Endothelial cell of umbilical vein (primary cell): ENCODE results near the gene CEACAM7. TPM values are rescaled to one million over a fixed set of nuclear protein-coding genes. Genes with fewer than 3 reads are reported as not detected.

Source experiments
- BruUV-seq: library from RNA; stranded (reverse); fragments of 400-500 nt; replicated peaks from 2 replicates; lab custom pipeline; 2021; lab: Mats Ljungman, UMichigan
- CTCF ChIA-PET: fragments of 300-600, 350-600 bp; sonication (Branson Sonifier 250); formaldehyde crosslinking; loops from one replicate; lab custom pipeline; 2021; ENCODE audit warnings: antibody characterized with exemption, inconsistent platforms; lab: Charles Lee
- POLR2A ChIA-PET: fragments of 300-600, 350-600 bp; sonication (Branson Sonifier 250); formaldehyde crosslinking; loops from one replicate; lab custom pipeline; 2021; ENCODE audit warnings: antibody characterized with exemption, inconsistent platforms; lab: Charles Lee
- DNase-seq: peaks from one replicate; pipeline ENCODE4 v3.0.0-alpha.2; 2011; ENCODE audit warnings: low read depth, low spot score
- FAIRE-seq: peaks from 2 replicates; lab custom pipeline; 2011; peaks lifted over from hg19 to GRCh38; lab: Jason Lieb, UNC
- H2AFZ ChIP-seq: 2 replicates; pipeline ENCODE4 v1.6.0; 2012; ENCODE audit warnings: low read depth, low read length, control low read depth, inconsistent platforms
- H3K27ac ChIP-seq: 2 replicates; pipeline ENCODE4 v1.5.1; 2011; ENCODE audit warnings: low read depth, mild to moderate bottlenecking, control low read depth, low read length, moderate library complexity; ENCODE audit not compliant: insufficient read depth
- H3K27me3 ChIP-seq, 2 experiments: 2 replicates each; pipeline versions ENCODE4 v1.6.0 to v1.6.1; 2011; ENCODE audit warnings: low read length in 2 of 2, mixed read lengths in 1 of 2; ENCODE audit not compliant: control insufficient read depth in 2 of 2, insufficient read depth in 2 of 2
- H3K36me3 ChIP-seq, 2 experiments: 2 replicates in 1 of 2; 3 replicates in 1 of 2; pipeline ENCODE4 v1.5.1; 2011; ENCODE audit warnings: low read length in 2 of 2, mild to moderate bottlenecking in 1 of 2, moderate library complexity in 1 of 2; ENCODE audit not compliant: control insufficient read depth in 2 of 2, insufficient read depth in 2 of 2; ENCODE audit errors: extremely low read depth in 1 of 2
- H3K4me1 ChIP-seq: 3 replicates; pipeline ENCODE4 v1.5.1; 2011; ENCODE audit warnings: mild to moderate bottlenecking, low read length; ENCODE audit not compliant: control insufficient read depth, insufficient read depth; ENCODE audit errors: extremely low read depth
- H3K4me2 ChIP-seq: 2 replicates; pipeline ENCODE4 v1.6.1; 2011; ENCODE audit warnings: low read length, control low read depth, mixed read lengths; ENCODE audit not compliant: insufficient read depth
- H3K4me3 ChIP-seq, 3 experiments: fragments of 200-600 bp in 1 of 3; sonication (generic), shearing (Covaris generic) in 1 of 3; replicated peaks in 1 of 3; 2 replicates each; pipeline ENCODE4 v1.5.1; 2011 to 2016; ENCODE audit warnings: control low read depth in 3 of 3, low read length in 3 of 3, mild to moderate bottlenecking in 2 of 3, inconsistent platforms in 1 of 3, low read depth in 1 of 3, moderate library complexity in 1 of 3; ENCODE audit not compliant: insufficient read depth in 1 of 3
- H3K79me2 ChIP-seq: 2 replicates; pipeline ENCODE4 v1.6.0; 2012; ENCODE audit warnings: low read length, inconsistent platforms; ENCODE audit not compliant: control insufficient read depth, insufficient read depth
- H3K9ac ChIP-seq: replicated peaks from 2 replicates; pipeline ENCODE3; 2011; ENCODE audit warnings: low read length, control low read depth; ENCODE audit not compliant: insufficient read depth; ENCODE audit errors: extremely low read depth
- H3K9me1 ChIP-seq: replicated peaks from 3 replicates; pipeline ENCODE4 v1.6.0; 2011; ENCODE audit warnings: mild to moderate bottlenecking, low read length; ENCODE audit not compliant: control insufficient read depth, insufficient read depth; ENCODE audit errors: extremely low read depth
- H3K9me3 ChIP-seq: replicated peaks from 2 replicates; pipeline ENCODE4 v1.5.1; 2012; ENCODE audit warnings: low read length, inconsistent platforms; ENCODE audit not compliant: control insufficient read depth, insufficient read depth
- H4K20me1 ChIP-seq: replicated peaks from 2 replicates; pipeline ENCODE3; 2011; ENCODE audit warnings: mild to moderate bottlenecking, low read length; ENCODE audit not compliant: control insufficient read depth, insufficient read depth; ENCODE audit errors: extremely low read depth
- CTCF ChIP-seq, 2 donors: IDR thresholded peaks; 1 replicate in 1 of 2; 2 replicates in 1 of 2; pipeline ENCODE4 v1.5.1; 2011; ENCODE audit warnings: low read length in 2 of 2, mild to moderate bottlenecking in 2 of 2, moderate library complexity in 2 of 2, control low read depth in 1 of 2, inconsistent platforms in 1 of 2, low read depth in 1 of 2; ENCODE audit not compliant: insufficient read depth in 1 of 2; ENCODE audit errors: extremely low read depth in 1 of 2
- EZH2 ChIP-seq: IDR thresholded peaks from 2 replicates; pipeline ENCODE4 v1.6.1; 2012; ENCODE audit warnings: borderline replicate concordance, low read depth, mild to moderate bottlenecking, moderate library complexity, low read length, inconsistent platforms; ENCODE audit not compliant: severe bottlenecking
- FOS ChIP-seq: IDR thresholded peaks from 2 replicates; pipeline ENCODE4 v1.6.1; 2011; ENCODE audit warnings: mild to moderate bottlenecking, low read length, moderate library complexity, borderline replicate concordance; ENCODE audit not compliant: insufficient read depth
- GATA2 ChIP-seq: IDR thresholded peaks from 2 replicates; pipeline ENCODE4 v1.7.0; 2011; ENCODE audit warnings: low read depth, mild to moderate bottlenecking, moderate library complexity, mixed read lengths, low read length; ENCODE audit not compliant: insufficient read length, insufficient read depth
- JUN ChIP-seq: IDR thresholded peaks from 2 replicates; pipeline ENCODE4 v1.6.1; 2011; ENCODE audit warnings: borderline replicate concordance, low read depth; ENCODE audit not compliant: insufficient read length, insufficient read depth
- MAX ChIP-seq: IDR thresholded peaks from 2 replicates; pipeline ENCODE4 v1.6.1; 2011; ENCODE audit not compliant: insufficient read depth, insufficient read length
- POLR2A ChIP-seq: IDR thresholded peaks from 2 replicates; pipeline ENCODE4 v1.6.1; 2012; ENCODE audit warnings: low read depth, mild to moderate bottlenecking, control low read depth, low read length
- POLR2AphosphoS5 ChIP-seq: IDR thresholded peaks from 2 replicates; pipeline ENCODE4 v1.6.1; 2012; ENCODE audit warnings: low read depth, mild to moderate bottlenecking, control low read depth, low read length, moderate library complexity; ENCODE audit not compliant: insufficient read depth
- dilution Hi-C: fragments of 300-500 bp; cut with MboI; formaldehyde crosslinking; loops from one replicate; pipeline ENCODE4 v1.15.0; 2019; ENCODE audit warnings: low sequenced_read_pairs; ENCODE audit not compliant: extremely low pct_ligation_motif_present
- intact Hi-C: fragments of 100-400 bp; cut with micrococcal nuclease; formaldehyde crosslinking; loops from one replicate; pipeline ENCODE4 v1.10.0; 2022
- polyA plus RNA-seq, 4 experiments: library from polyadenylated mRNA; depleted of rRNA in 3 of 4; stranded (reverse) in 3 of 4; unstranded in 1 of 4; fragments of >200 nt; gene quantifications; 2 replicates each; pipeline versions ENCODE4 v1.2.1 to v1.2.3, GENCODE V29; 2011 to 2012; ENCODE audit warnings: missing spikeins in 1 of 4
- total RNA-seq: library from RNA; stranded (reverse); gene quantifications from 2 replicates; pipeline ENCODE4 v1.2.3, GENCODE V29; 2021

The CEACAM7 gene
- total and polyA plus RNA-seq, 2 donors (not counting 3 experiments of a cell fraction or from before 2014, with no cell fraction given): 0.03 TPM; not detected in 1

- Histone ChIP-seq H3K9me3 (no peaks in the 10 kb centered on the region), H4K20me1 (no peaks in the 10 kb centered on the region), H3K36me3 (no peaks in the 10 kb centered on the region), H3K9me1 (no peaks in the 10 kb centered on the region), H3K79me2 (no peaks in the 10 kb centered on the region), H3K4me1 (no peaks in the 10 kb centered on the region), H3K27me3 (peaks cover 0 to 2% of the 10 kb centered on the region in 2 experiments), H3K4me3 (no peak overlapping the region), H3K27ac (no peak overlapping the region), H3K9ac (no peak overlapping the region), H3K4me2 (no peak overlapping the region), H2AFZ (no peak overlapping the region)
- no peak for TF ChIP-seq POLR2A
- TF ChIP-seq POLR2AphosphoS5: no peak
- TF ChIP-seq FOS: no peak
- TF ChIP-seq GATA2: no peak
- TF ChIP-seq EZH2: no peak
- no peak for TF ChIP-seq MAX
- no peak for TF ChIP-seq CTCF (IDR thresholded peaks at IDR 0.05; ENCODE audit: extremely low read depth in 1 of 2, insufficient read depth in 1 of 2, low read depth in 1 of 2, low read length in 2 of 2)
- TF ChIP-seq JUN: no peak
- ChIA-PET POLR2A (no interaction called here), CTCF (interaction anchor here (1.3 to 2.7 kb wide), 2 partner anchors 18 to 47 kb away, joined by 4 to 13 read pairs; no protein-coding TSS in a partner anchor)
- no peak for DNase-seq
- intact Hi-C loops: no loop called here
- dilution Hi-C loops: no loop called here
- FAIRE-seq: no peak
- no TSS peak for BruUV-seq
Measured at GRCh38 chr19:41688687-41689086, 617 bp upstream of the CEACAM7 start.
